GM12878 (cell line): ENCODE data around the gene ADCY1. TPM values are rescaled to one million over a fixed set of nuclear protein-coding genes. Genes with fewer than 3 reads are reported as not detected.

Experiments
- ATAC-seq: fragments of 200-7000 bp; cut with Tn5 transposase; 3 replicates; pipeline ENCODE4 v1.9.1; 2020; ENCODE audit warnings: mild to moderate bottlenecking, moderate library complexity
- BruUV-seq: library from RNA; stranded (reverse); fragments of 400-500 nt; replicated peaks from 2 replicates; lab custom pipeline; 2021; lab: Mats Ljungman, UMichigan
- CTCF ChIA-PET: fragments of 300-600 bp; sonication (Branson Sonifier 250); formaldehyde crosslinking; extraction: SDS; loops from one replicate; lab custom pipeline; 2021; ENCODE audit warnings: inconsistent platforms; lab: Yijun Ruan, JAX
- POLR2A ChIA-PET: fragments of 350-600 bp; formaldehyde crosslinking; extraction: SDS; loops from one replicate; lab custom pipeline; 2021; ENCODE audit warnings: inconsistent platforms; lab: Charles Lee
- RAD21 ChIA-PET: fragments of 300-600 bp; sonication (Branson Sonifier 250); formaldehyde crosslinking; loops from one replicate; lab custom pipeline; 2023; ENCODE audit warnings: antibody characterized with exemption; ENCODE audit not compliant: unreplicated experiment; lab: Charles Lee
- SMC1A ChIA-PET: fragments of 300-600 bp; sonication (Branson Sonifier 250); formaldehyde crosslinking; loops from one replicate; lab custom pipeline; 2023; ENCODE audit not compliant: unreplicated experiment, uncharacterized antibody; lab: Charles Lee
- DNase-seq: peaks from one replicate; pipeline ENCODE4 v3.0.0-alpha.2; 2011; ENCODE audit warnings: low read depth, low spot score
- FAIRE-seq: peaks from 3 replicates; lab custom pipeline; 2011; peaks lifted over from hg19 to GRCh38; lab: Jason Lieb, UNC
- H2AFZ ChIP-seq: 2 replicates; pipeline ENCODE4 v1.6.0; 2011; ENCODE audit warnings: low read depth, low read length, control low read depth; ENCODE audit not compliant: control insufficient read depth
- H3K27ac ChIP-seq: 2 replicates; pipeline ENCODE4 v1.5.1; 2011; ENCODE audit warnings: control low read depth; ENCODE audit not compliant: control insufficient read depth, insufficient read depth
- H3K27me3 ChIP-seq, 2 experiments: replicated peaks in 1 of 2; 2 replicates each; pipeline versions ENCODE4 v1.6.0 to v1.6.1; 2011; ENCODE audit warnings: low read length in 1 of 2; ENCODE audit not compliant: control insufficient read depth in 2 of 2, insufficient read depth in 2 of 2
- H3K36me3 ChIP-seq, 2 experiments: 2 replicates each; pipeline ENCODE4 v1.5.1; 2011; ENCODE audit warnings: low read length in 1 of 2; ENCODE audit not compliant: control insufficient read depth in 2 of 2, insufficient read depth in 2 of 2
- H3K4me1 ChIP-seq: 2 replicates; pipeline ENCODE4 v1.6.1; 2011; ENCODE audit warnings: mild to moderate bottlenecking, low read length, moderate library complexity, mixed read lengths; ENCODE audit not compliant: control insufficient read depth, insufficient read depth
- H3K4me2 ChIP-seq: 2 replicates; pipeline ENCODE4 v1.6.0; 2011; ENCODE audit warnings: control low read depth; ENCODE audit not compliant: control insufficient read depth, insufficient read depth
- H3K4me3 ChIP-seq: fragments of 200-600 bp; sonication (generic); 2 replicates; pipeline ENCODE4 v1.5.1; 2016
- H3K79me2 ChIP-seq: 2 replicates; pipeline ENCODE4 v1.6.0; 2011; ENCODE audit warnings: low read length; ENCODE audit not compliant: control insufficient read depth, insufficient read depth
- H3K9ac ChIP-seq: 2 replicates; pipeline ENCODE4 v1.8.0; 2011; ENCODE audit warnings: low read length, control low read depth, mixed read lengths; ENCODE audit not compliant: control insufficient read depth, insufficient read depth
- H3K9me3 ChIP-seq: replicated peaks from 3 replicates; pipeline ENCODE4 v1.5.1; 2011; ENCODE audit warnings: mild to moderate bottlenecking, low read length; ENCODE audit not compliant: control insufficient read depth, insufficient read depth
- H4K20me1 ChIP-seq: 2 replicates; pipeline ENCODE4 v1.6.0; 2011; ENCODE audit not compliant: control insufficient read depth, insufficient read depth
- CBFB ChIP-seq: IDR thresholded peaks from 2 replicates; pipeline ENCODE4 v1.6.1; 2016; ENCODE audit warnings: antibody characterized with exemption, low read depth
- CEBPB ChIP-seq, 2 experiments: fragments of 150-350 bp in 1 of 2; IDR thresholded peaks; 2 replicates each; pipeline ENCODE4 v1.6.1; 2012 to 2014; ENCODE audit warnings: low read depth in 2 of 2, low read length in 2 of 2, borderline replicate concordance in 1 of 2, inconsistent platforms in 1 of 2
- CREM ChIP-seq: IDR thresholded peaks from 2 replicates; pipeline ENCODE4 v1.6.1; 2014; ENCODE audit warnings: antibody characterized with exemption, low read depth
- EGR1 ChIP-seq, 2 experiments: IDR thresholded peaks; 1 replicate in 1 of 2; 2 replicates in 1 of 2; pipeline ENCODE4 v1.6.1; 2011 to 2012; ENCODE audit warnings: low read depth in 2 of 2, low read length in 2 of 2, borderline replicate concordance in 1 of 2, mild to moderate bottlenecking in 1 of 2, moderate library complexity in 1 of 2
- GATAD2B ChIP-seq: fragments of 450-650 bp; conservative IDR thresholded peaks from 2 replicates; pipeline ENCODE4 v1.6.1; 2017; ENCODE audit warnings: low read depth, mild to moderate bottlenecking, moderate library complexity
- IKZF2 ChIP-seq, 2 experiments: fragments of 450-650 bp; IDR thresholded peaks; 2 replicates each; pipeline ENCODE4 v1.6.1; 2017; ENCODE audit warnings: mild to moderate bottlenecking in 2 of 2, moderate library complexity in 2 of 2
- MAX ChIP-seq: IDR thresholded peaks from 2 replicates; pipeline ENCODE4 v1.6.1; 2012; ENCODE audit warnings: low read depth, low read length, improper control_type of control experiment
- RAD21 ChIP-seq: IDR thresholded peaks from 2 replicates; pipeline ENCODE4 v1.6.1; 2011; ENCODE audit warnings: mild to moderate bottlenecking, low read depth, low read length, moderate library complexity; ENCODE audit not compliant: insufficient read depth
- RB1 ChIP-seq: fragments of 450-650 bp; formaldehyde crosslinking; IDR thresholded peaks from 2 replicates; pipeline ENCODE4 v1.6.1; 2017; ENCODE audit warnings: mild to moderate bottlenecking, borderline replicate concordance
- SIN3A ChIP-seq: IDR thresholded peaks from 2 replicates; pipeline ENCODE4 v1.6.1; 2012; ENCODE audit warnings: low read depth, low read length, improper control_type of control experiment
- SMAD5 ChIP-seq: IDR thresholded peaks from 2 replicates; pipeline ENCODE4 v1.6.1; 2016; ENCODE audit warnings: antibody characterized with exemption, low read depth
- ZBTB11 ChIP-seq: fragments of 450-650 bp; formaldehyde crosslinking; IDR thresholded peaks from 2 replicates; pipeline ENCODE4 v1.5.0; 2022; ENCODE audit warnings: mild to moderate bottlenecking, missing genetic modification characterization
- WGBS: methylation state at CpG from one replicate; pipeline ENCODE4 v1.1.6; 2016; ENCODE audit warnings: low lambda C conversion rate; ENCODE audit not compliant: insufficient replicate concordance, insufficient coverage; ENCODE audit errors: missing lambda C conversion rate; 5-methylcytosine and 5-hydroxymethylcytosine counted together
- in situ Hi-C: fragments of 300-500 bp; cut with MboI; formaldehyde crosslinking; loops from 9 replicates; pipeline ENCODE4 v1.14.3; 2018; ENCODE audit warnings: mixed read lengths
- intact Hi-C: fragments of 100-400 bp; cut with micrococcal nuclease; formaldehyde crosslinking; loops from one replicate; pipeline ENCODE4 v1.14.2; 2022; ENCODE audit not compliant: unreplicated experiment
- polyA plus RNA-seq, 11 experiments: library from polyadenylated mRNA; depleted of rRNA in 4 of 11; unstranded in 6 of 11; stranded (reverse) in 5 of 11; fragments of >200 nt; fragmentation: Nextera tagmentation in 4 of 11; fragmentation: Illumina TruSeq in 1 of 11; extraction: Ambion mirVana in 4 of 11; extraction: Trizol in 1 of 11; gene quantifications; 1 replicate in 1 of 11; 2 replicates in 10 of 11; pipeline versions ENCODE4 v1.2.1 to v1.2.3, GENCODE V29; 2011 to 2016; ENCODE audit warnings: inconsistent platforms in 2 of 11, missing spikeins in 2 of 11, low read depth in 1 of 11
- total RNA-seq, 4 experiments: library from RNA; depleted of rRNA in 3 of 4; stranded (reverse); fragments of >200 nt in 3 of 4; fragmentation: Illumina TruSeq in 1 of 4; extraction: Trizol in 1 of 4; gene quantifications; 2 replicates each; pipeline versions ENCODE4 v1.2.1 to v1.2.3, GENCODE V29; 2013 to 2021
- TF ChIP-seq, protein P1 (sequence below): fragments of 450-650 bp; IDR thresholded peaks from 2 replicates; pipeline ENCODE4 v1.6.1; 2016; ENCODE audit warnings: mild to moderate bottlenecking
- TF ChIP-seq, protein P2 (sequence below): IDR thresholded peaks from 2 replicates; pipeline ENCODE4 v1.6.1; 2012; ENCODE audit warnings: mild to moderate bottlenecking, low read depth, low read length

Gene ADCY1
- total and polyA plus RNA-seq, 10 of the 15 experiments (the other 5 are each of a cell fraction or from before 2014, with no cell fraction given), result 0.13 to 1.4 (median 0.45) TPM; not detected in 1

DNA sequence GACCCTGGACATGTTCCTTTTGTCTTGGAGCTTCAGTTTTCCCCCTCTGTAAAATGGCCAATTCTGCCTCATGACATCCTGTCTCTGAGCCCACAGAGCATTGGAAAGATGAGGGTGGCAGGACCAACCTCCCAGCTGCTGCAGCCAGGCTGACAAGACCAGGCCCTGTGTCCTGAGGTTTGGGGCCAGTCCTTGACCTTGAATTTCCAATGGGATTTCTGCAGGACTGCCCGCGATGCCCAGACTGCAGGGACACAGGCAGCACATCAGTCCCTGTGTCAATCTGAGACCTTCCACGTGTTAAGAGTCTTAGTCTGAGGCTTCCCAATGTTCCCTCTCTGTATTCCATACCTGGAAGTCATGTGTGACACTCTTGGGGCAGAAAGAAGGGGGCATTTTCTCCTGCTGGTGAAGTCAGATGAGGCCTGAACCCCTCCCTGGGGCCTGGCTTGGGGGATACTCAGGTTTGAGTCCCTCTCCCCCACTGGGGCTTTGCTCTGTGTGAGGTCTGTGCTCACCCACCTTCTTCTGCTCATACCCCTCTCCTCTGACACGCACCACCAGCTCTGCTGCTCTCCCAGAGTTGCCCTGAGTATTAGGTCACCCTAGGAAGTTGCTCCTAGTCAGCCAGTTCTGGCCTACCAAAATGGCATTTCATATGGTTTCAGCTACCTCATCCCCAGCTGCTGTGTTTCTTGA is 79.2 kb downstream of the ADCY1 start:
- Histone ChIP-seq H4K20me1 (no peaks in the 10 kb centered on the region), H3K9me3 (no peaks in the 10 kb centered on the region), H3K4me1 (no peaks in the 10 kb centered on the region), H3K27me3 (no peaks in the 10 kb centered on the region), H2AFZ (no peak overlapping the region), H3K27ac (no peak overlapping the region), H3K4me3 (no peak overlapping the region), H3K79me2 (no peaks in the 10 kb centered on the region), H3K36me3 (no peaks in the 10 kb centered on the region), H3K9ac (no peak overlapping the region), H3K4me2 (no peak overlapping the region)
- no TSS peak for BruUV-seq
- ATAC-seq (no peak), DNase-seq (no peak), FAIRE-seq (no peak)
- in situ Hi-C loops, result no loop called here
- CTCF ChIA-PET, result no interaction called here
- TF ChIP-seq SIN3A (no peak), MAX (no peak), RB1 (no peak), RAD21 (no peak), IKZF2 (IDR thresholded peaks at IDR 0.05) (no peak), SMAD5 (no peak), EGR1 (IDR thresholded peaks at IDR 0.05; ENCODE audit: borderline replicate concordance in 1 of 2, low read depth in 2 of 2, low read length in 2 of 2) (no peak), CEBPB (IDR thresholded peaks at IDR 0.05; ENCODE audit: borderline replicate concordance in 1 of 2, low read depth in 2 of 2, low read length in 2 of 2) (no peak), CREM (no peak), ZBTB11 (CRISPR knock-in tag) (no peak), CBFB (no peak), GATAD2B (no peak)
- TF ChIP-seq, protein P1, sequence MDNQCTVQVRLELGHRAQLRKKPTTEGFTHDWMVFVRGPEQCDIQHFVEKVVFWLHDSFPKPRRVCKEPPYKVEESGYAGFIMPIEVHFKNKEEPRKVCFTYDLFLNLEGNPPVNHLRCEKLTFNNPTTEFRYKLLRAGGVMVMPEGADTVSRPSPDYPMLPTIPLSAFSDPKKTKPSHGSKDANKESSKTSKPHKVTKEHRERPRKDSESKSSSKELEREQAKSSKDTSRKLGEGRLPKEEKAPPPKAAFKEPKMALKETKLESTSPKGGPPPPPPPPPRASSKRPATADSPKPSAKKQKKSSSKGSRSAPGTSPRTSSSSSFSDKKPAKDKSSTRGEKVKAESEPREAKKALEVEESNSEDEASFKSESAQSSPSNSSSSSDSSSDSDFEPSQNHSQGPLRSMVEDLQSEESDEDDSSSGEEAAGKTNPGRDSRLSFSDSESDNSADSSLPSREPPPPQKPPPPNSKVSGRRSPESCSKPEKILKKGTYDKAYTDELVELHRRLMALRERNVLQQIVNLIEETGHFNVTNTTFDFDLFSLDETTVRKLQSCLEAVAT, result no peak
- TF ChIP-seq, protein P2, sequence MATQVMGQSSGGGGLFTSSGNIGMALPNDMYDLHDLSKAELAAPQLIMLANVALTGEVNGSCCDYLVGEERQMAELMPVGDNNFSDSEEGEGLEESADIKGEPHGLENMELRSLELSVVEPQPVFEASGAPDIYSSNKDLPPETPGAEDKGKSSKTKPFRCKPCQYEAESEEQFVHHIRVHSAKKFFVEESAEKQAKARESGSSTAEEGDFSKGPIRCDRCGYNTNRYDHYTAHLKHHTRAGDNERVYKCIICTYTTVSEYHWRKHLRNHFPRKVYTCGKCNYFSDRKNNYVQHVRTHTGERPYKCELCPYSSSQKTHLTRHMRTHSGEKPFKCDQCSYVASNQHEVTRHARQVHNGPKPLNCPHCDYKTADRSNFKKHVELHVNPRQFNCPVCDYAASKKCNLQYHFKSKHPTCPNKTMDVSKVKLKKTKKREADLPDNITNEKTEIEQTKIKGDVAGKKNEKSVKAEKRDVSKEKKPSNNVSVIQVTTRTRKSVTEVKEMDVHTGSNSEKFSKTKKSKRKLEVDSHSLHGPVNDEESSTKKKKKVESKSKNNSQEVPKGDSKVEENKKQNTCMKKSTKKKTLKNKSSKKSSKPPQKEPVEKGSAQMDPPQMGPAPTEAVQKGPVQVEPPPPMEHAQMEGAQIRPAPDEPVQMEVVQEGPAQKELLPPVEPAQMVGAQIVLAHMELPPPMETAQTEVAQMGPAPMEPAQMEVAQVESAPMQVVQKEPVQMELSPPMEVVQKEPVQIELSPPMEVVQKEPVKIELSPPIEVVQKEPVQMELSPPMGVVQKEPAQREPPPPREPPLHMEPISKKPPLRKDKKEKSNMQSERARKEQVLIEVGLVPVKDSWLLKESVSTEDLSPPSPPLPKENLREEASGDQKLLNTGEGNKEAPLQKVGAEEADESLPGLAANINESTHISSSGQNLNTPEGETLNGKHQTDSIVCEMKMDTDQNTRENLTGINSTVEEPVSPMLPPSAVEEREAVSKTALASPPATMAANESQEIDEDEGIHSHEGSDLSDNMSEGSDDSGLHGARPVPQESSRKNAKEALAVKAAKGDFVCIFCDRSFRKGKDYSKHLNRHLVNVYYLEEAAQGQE, result no peak
- intact Hi-C loops, result no loop called here
- POLR2A ChIA-PET, result interaction anchor here (0.6 kb wide), 1 partner anchor 11 kb away, joined by 5 read pairs; no protein-coding TSS in a partner anchor
- 51% methylated on average over 4 of the region's 4 CpGs for WGBS
- SMC1A ChIA-PET, result no interaction called here
- RAD21 ChIA-PET, result no interaction called here
